ENCODE results near the gene TLE2.

TLE2 gene

DNA sequence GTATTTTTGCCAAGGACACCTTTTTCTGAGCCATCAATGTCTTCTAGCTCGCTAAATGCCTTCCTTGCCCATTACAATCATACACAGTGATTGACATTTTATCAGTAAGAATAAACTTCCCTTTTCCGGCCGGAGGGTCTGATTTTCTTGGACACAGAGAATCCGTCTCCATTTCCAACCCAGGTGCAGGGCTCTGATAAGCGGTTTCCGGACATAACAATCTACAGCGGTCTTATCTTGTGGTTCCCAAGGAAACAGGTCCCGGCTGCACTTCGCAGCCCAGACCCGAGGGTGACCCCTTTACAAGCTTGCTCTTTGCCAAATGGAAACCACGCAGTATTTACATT lies 79.2 kb downstream of the TLE2 start:
- peak; percentile 25 for DNase-seq (ENCODE audit: low spot score)
